HG03159 (cell line): ENCODE measurements around the gene CEP85L.
"Not testable (repeated sequence)": the region's sequence is repeated elsewhere in the genome, so short reads cannot be mapped to it uniquely, and the experiment has no call there.

Experiments used
- ATAC-seq: cut with Tn5 transposase; IDR thresholded peaks from one replicate; pipeline ENCODE4 v1.9.1; 2021; ENCODE audit warnings: mild to moderate bottlenecking, moderate library complexity; ENCODE audit not compliant: unreplicated experiment

CEP85L gene

DNA sequence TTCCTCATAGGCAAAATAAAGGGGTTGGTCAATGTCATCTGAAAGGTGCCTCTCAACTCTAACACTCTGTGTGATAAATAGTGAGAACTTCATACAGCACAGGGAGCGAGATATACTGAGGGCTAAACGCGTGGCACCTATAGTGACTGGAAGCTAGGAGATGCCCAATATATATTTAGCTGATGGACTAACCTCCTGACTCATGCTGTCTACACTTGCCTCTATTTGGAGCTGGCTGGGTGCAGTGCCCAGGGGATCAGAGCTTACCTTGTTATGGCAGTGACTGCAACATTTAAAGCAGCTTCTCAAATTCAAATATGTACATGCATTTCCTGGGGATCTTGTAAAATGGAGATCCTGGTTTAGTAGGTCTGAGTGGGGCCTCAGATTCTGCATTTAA is 214.9 kb downstream of the CEP85L start:
- ATAC-seq, result no peak

DNA sequence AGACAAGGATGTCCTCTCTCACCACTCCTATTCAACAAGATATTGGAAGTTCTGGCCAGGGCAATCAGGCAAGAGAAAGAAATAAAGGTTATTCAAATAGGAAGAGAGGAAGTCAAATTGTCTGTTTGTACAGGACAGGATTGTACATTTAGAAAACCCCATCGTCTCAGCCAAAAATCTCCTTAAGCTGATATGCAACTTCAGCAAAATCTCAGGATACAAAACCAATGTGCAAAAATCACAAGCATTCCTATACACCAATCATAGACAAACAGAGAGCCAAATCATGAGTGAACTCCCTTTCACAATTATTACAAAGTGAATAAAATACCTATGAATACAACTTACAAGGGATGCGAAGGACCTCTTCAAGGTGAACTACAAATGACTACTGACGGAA is 217.2 kb downstream of the CEP85L start:
- not testable (repeated sequence) for ATAC-seq

- ATAC-seq, result not testable (repeated sequence)
Measured at GRCh38 chr6:118421312-118421711, 230.1 kb downstream of the CEP85L start.

DNA sequence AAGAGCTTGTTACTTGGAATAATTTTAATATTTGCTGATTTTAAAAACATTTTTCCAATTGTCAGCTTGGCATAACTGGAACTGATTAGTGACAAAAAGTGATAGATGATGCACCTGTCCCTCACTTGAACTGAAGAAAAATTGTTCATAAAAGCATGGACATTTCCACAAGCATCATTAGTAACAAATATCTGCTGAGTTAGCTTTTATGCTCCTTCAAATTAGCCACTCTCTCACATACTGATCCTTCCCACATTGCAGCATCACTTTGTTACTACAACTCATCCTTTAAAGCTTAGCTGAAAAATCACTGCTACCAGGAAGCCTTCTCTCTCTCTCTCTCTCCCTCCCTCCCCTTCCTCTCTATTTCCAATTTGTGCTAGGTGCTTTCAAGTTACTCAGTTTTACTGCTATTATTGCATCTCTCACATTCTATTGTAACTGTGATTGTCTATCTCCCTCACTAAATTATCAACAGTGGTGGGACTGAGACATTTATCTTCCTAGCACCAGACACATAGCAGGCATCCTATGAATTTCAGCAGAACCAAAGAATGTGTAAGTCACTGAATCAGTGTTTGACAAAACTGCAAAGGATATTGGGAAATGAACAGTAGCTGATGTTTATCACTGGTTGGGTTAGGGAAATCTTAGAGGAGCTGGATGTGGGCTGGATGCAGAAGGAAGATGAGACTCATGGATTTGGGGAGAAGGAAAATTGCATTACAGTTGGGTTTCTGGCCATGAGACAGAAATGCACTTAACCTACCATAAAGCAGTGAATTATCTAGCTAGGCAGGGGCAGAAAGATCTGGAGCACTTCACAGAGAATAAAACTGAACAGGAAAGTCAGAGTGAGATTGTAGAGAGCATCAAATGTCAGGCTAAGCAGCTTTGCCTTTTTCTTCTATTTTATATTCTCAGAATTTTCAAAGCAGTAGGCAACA is 231.7 kb downstream of the CEP85L start:
- no peak for ATAC-seq
